ENCODE measurements around the gene RAMP3. TPM values are rescaled to one million over a fixed set of nuclear protein-coding genes. Genes with fewer than 3 reads are reported as not detected.

The RAMP3 gene
- total and polyA plus RNA-seq, 5 experiments from 2014 or later, result not detected

- DNase-seq, result no peak
- Mint-ChIP-seq H3K27me3 (peaks cover 13 to 64% (median 30%) of the 10 kb centered on the region in 5 donors), H3K27ac (no peak overlapping the region), H3K36me3 (no peaks in the 10 kb centered on the region), H3K4me1 (peaks cover 0 to 2% (median 0%) of the 10 kb centered on the region in 4 donors), H3K4me3 (no peak overlapping the region), H3K9me3 (no peaks in the 10 kb centered on the region)
- POLR2A ChIA-PET, result no interaction called here
- ATAC-seq, result no peak
These were observed 59.1 kb downstream of the RAMP3 start for GRCh38 chr7:45216622-45217165.

GRCh38 chr7:45217358-45217757, 59.8 kb downstream of the RAMP3 start:
- H3K4me1 Mint-ChIP-seq, result no peaks in the 10 kb centered on the region
- H3K27me3 Mint-ChIP-seq, result peaks cover 13 to 64% (median 30%) of the 10 kb centered on the region in 5 donors
- no peaks in the 10 kb centered on the region for H3K36me3 Mint-ChIP-seq
- ATAC-seq (no peak), DNase-seq (no peak)
- H3K9me3 Mint-ChIP-seq, result no peaks in the 10 kb centered on the region
- POLR2A ChIA-PET, result no interaction called here
- no peak overlapping the region for H3K27ac Mint-ChIP-seq
- H3K4me3 Mint-ChIP-seq, result no peak overlapping the region

GRCh38 chr7:45219130-45219529, 61.5 kb downstream of the RAMP3 start:
- DNase-seq (no peak), ATAC-seq (no peak)
- Mint-ChIP-seq H3K27ac (no peak overlapping the region), H3K36me3 (no peaks in the 10 kb centered on the region), H3K4me3 (no peak overlapping the region), H3K4me1 (no peaks in the 10 kb centered on the region), H3K27me3 (peaks cover 11 to 60% (median 32%) of the 10 kb centered on the region in 5 donors), H3K9me3 (no peaks in the 10 kb centered on the region)
- POLR2A ChIA-PET, result no interaction called here

- Mint-ChIP-seq H3K9me3 (no peaks in the 10 kb centered on the region), H3K4me1 (no peaks in the 10 kb centered on the region), H3K36me3 (no peaks in the 10 kb centered on the region), H3K27ac (peak overlapping the region in 1 of 10 donors; percentile 18), H3K27me3 (peaks cover 4 to 55% (median 28%) of the 10 kb centered on the region in 5 donors), H3K4me3 (no peak overlapping the region)
- no peak for ATAC-seq
- DNase-seq, result no peak
- POLR2A ChIA-PET, result no interaction called here
These were observed 62.3 kb downstream of the RAMP3 start for GRCh38 chr7:45219801-45220435.

- no peaks in the 10 kb centered on the region for H3K36me3 Mint-ChIP-seq
- H3K27me3 Mint-ChIP-seq, result peaks cover 3 to 61% (median 32%) of the 10 kb centered on the region in 5 donors
- no peaks in the 10 kb centered on the region for H3K9me3 Mint-ChIP-seq
- no peak for ATAC-seq
- no peak overlapping the region for H3K27ac Mint-ChIP-seq
- H3K4me1 Mint-ChIP-seq, result no peaks in the 10 kb centered on the region
- no peak for DNase-seq
- H3K4me3 Mint-ChIP-seq, result no peak overlapping the region
- POLR2A ChIA-PET, result interaction anchor here (0.6 kb wide), 1 partner anchor 529 kb away, joined by 5 read pairs; no protein-coding TSS in a partner anchor
These were observed 63.4 kb downstream of the RAMP3 start for GRCh38 chr7:45220846-45221618.

GRCh38 chr7:45221896-45222604, 64.5 kb downstream of the RAMP3 start:
- Mint-ChIP-seq H3K9me3 (no peaks in the 10 kb centered on the region), H3K36me3 (no peaks in the 10 kb centered on the region), H3K4me1 (no peaks in the 10 kb centered on the region), H3K27me3 (peaks cover 6 to 71% (median 27%) of the 10 kb centered on the region in 5 donors), H3K4me3 (no peak overlapping the region), H3K27ac (no peak overlapping the region)
- no peak for DNase-seq
- POLR2A ChIA-PET, result no interaction called here
- ATAC-seq, result no peak

GRCh38 chr7:45223078-45223477, 65.5 kb downstream of the RAMP3 start:
- H3K9me3 Mint-ChIP-seq, result no peaks in the 10 kb centered on the region
- H3K27me3 Mint-ChIP-seq, result peaks cover 8 to 71% (median 32%) of the 10 kb centered on the region in 5 donors
- H3K4me1 Mint-ChIP-seq, result no peaks in the 10 kb centered on the region
- no peak overlapping the region for H3K4me3 Mint-ChIP-seq
- H3K27ac Mint-ChIP-seq, result no peak overlapping the region
- POLR2A ChIA-PET, result no interaction called here
- DNase-seq, result no peak
- ATAC-seq, result no peak
- no peaks in the 10 kb centered on the region for H3K36me3 Mint-ChIP-seq

- Mint-ChIP-seq H3K27ac (no peak overlapping the region), H3K4me1 (no peaks in the 10 kb centered on the region), H3K9me3 (no peaks in the 10 kb centered on the region), H3K27me3 (peaks cover 8 to 78% (median 36%) of the 10 kb centered on the region in 5 donors), H3K36me3 (no peaks in the 10 kb centered on the region), H3K4me3 (no peak overlapping the region)
- DNase-seq, result no peak
- ATAC-seq, result no peak
- POLR2A ChIA-PET, result no interaction called here
These were observed 66.4 kb downstream of the RAMP3 start for GRCh38 chr7:45223728-45224630.

- Mint-ChIP-seq H3K27me3 (peaks cover 8 to 73% (median 32%) of the 10 kb centered on the region in 5 donors), H3K9me3 (no peaks in the 10 kb centered on the region), H3K27ac (no peak overlapping the region), H3K4me3 (no peak overlapping the region), H3K4me1 (no peaks in the 10 kb centered on the region), H3K36me3 (no peaks in the 10 kb centered on the region)
- no peak for ATAC-seq
- POLR2A ChIA-PET, result no interaction called here
- no peak for DNase-seq
These were observed 67.2 kb downstream of the RAMP3 start for GRCh38 chr7:45224832-45225231.

- no peak for ATAC-seq
- peaks cover 8 to 71% (median 28%) of the 10 kb centered on the region in 5 donors for H3K27me3 Mint-ChIP-seq
These were observed 67.8 kb downstream of the RAMP3 start for GRCh38 chr7:45225311-45225947.

GRCh38 chr7:45225948-45226335, 68.4 kb downstream of the RAMP3 start:
- Mint-ChIP-seq H3K27me3 (peaks cover 8 to 75% (median 29%) of the 10 kb centered on the region in 5 donors), H3K36me3 (no peaks in the 10 kb centered on the region), H3K4me1 (peaks cover 0 to 3% (median under 1%) of the 10 kb centered on the region in 4 donors), H3K4me3 (no peak overlapping the region), H3K9me3 (no peaks in the 10 kb centered on the region), H3K27ac (no peak overlapping the region)
- DNase-seq (no peak), ATAC-seq (no peak)
- POLR2A ChIA-PET, result no interaction called here

More at GRCh38 chr7:45225311-45225947, 67.8 kb downstream of the RAMP3 start:
- no peak for DNase-seq
- no peaks in the 10 kb centered on the region for H3K9me3 Mint-ChIP-seq
- H3K4me3 Mint-ChIP-seq, result no peak overlapping the region
- H3K27ac Mint-ChIP-seq, result no peak overlapping the region
- H3K4me1 Mint-ChIP-seq, result peaks cover 0 to 3% (median under 1%) of the 10 kb centered on the region in 4 donors
- H3K36me3 Mint-ChIP-seq, result no peaks in the 10 kb centered on the region
- POLR2A ChIA-PET, result no interaction called here

All from naive thymus-derived CD8-positive, alpha-beta T cell (primary cell).